Measurements from ENCODE around the gene ATP5F1D. TPM values are rescaled to one million over a fixed set of nuclear protein-coding genes. Genes with fewer than 3 reads are reported as not detected.

ATP5F1D gene
- polyA plus RNA-seq, 4 donors, result 56.5 to 155 (median 92.1) TPM

DNA sequence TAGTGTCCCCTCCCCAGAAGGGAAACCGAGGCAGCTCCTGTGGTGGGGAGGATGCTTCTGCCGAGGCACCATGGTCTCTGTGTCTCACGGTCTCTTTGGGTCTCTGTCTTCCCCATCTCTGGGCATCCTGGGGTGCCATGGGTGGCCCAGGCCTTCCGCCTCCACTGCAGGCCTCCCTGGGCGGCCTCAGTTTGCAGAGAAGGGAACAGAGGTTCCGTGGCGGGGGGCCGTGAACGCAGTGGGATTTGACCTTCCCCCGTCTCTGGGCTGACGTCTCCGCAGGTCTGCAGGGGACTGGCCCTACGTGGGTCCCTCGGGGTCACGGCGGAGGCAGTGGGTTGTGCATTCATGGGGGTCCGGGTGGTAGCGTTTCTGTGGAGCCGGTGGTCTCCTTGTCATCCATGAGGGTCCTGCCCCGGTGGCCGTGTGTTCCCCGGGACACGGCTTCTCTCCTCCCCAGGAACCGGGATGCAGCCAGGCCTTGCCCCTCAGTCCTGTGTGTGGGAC is 48.7 kb downstream of the ATP5F1D start:
- no peak for DNase-seq (ENCODE audit: low read depth in 4 of 4, low spot score in 3 of 4)

DNA sequence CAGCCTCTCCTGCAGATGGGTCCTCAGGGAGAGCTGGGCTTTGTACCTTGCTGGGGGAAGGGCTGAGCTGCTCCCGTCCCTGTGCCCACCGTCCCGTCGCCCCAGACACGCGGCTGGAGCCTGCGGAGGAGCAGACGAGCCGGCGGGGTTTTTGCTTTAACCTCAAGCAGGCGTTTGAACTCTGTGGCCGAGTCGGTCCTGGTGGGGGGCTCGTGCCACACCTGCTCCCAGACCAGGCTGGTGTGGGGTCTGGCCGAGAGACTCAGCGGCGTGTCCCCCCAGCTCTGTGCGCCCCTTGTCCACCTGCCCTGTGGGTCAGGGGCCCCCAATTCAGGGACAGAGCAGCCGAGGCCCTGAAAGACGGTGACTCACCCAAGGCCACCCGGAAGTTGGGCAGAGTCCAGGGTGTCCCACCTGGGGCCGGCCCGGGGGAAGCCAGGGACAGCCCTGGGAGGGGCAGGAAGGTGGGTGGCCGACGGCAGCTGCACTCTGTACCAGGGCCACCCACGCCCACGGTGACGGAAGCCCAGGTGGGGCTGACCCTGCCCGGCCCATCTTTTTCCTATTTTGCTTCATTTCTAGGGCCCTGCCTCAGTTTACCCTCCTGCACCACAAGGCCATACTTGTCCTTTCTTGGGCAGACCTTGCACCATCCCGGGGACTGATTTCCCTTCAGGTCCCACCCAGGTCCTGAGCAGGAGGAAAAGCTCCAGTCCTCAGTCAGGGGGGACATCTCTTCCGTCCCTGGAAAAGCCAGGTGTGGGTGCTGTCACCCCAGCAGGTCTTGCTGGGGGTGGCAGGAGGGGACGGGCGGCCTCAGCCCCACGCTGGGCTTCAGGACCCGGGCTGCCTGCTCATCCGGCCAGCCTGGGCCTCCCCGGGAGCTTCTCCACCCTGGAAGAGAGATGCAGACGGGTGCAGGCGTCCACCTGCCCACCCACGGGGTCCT is 49.4 kb downstream of the ATP5F1D start:
- no peak for DNase-seq (ENCODE audit: low read depth in 4 of 4, low spot score in 3 of 4)

DNA sequence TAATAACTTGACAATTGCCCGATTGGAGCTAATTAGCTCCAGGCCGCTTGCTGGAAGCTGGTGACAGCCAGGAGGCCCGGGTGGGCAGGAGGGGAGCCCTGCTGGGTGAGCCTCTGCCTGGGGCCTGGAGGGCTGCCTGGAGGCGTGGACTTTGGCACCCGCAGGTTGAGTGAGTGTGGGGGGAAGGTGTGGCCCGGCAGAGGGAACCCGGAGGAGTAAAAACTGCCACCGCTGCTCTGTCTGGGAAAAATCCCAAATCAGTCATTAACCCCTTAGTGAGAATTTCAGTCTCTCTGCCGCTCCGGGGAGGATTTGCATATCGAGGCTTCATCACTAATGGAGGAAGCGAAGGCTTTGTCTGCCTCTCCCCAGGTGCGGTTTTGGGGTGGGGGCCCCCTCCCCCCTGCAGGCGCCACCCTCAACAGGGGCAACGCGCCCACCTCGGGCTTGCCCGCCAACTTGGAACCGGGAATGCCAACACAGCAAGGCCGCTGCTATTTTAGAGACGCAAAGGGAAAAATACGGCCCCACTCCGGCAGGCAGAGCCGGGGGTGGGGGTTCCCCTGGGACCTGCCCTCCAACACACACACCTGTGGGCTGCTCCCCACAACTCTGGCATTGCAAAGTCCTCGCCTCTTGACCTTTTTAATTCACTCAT is 50.3 kb downstream of the ATP5F1D start:
- DNase-seq (ENCODE audit: low read depth in 4 of 4, low spot score in 3 of 4), result no peak

DNA sequence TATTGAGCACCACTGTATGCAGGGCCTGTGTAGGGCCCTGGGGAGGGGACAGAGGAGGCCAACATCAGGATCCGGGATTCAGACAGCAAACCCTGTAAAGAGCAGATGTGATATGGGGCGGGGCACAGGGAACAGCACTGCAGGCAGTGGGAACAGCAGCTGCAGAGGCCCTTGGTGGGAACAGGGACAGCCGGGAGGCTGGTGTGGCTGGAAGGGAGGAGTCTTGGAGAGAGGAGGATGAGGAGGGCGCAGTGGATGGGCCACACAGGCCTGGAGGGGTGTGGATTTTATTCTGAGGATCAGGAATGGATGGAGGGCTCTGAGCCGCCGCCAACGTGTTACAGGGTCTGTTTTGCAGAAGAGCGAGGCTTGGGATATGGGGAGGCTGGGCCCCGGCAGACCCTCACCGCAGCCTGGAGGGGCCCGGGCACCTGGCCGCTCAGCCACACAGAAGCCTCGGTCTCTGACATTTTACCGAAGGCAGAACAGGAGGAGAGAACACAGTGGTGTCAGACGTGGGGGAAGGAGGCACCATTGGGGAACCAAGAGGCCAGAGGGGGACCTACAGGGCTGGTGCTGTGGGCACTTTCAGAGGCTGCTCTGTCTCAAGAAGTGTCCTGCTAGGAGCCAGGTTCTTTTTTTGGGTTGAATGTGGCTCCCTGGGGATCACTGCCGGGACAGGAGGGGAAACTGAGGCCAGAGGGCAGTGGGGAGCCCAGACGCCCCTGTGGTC is 51.0 kb downstream of the ATP5F1D start:
- no peak for DNase-seq (ENCODE audit: low read depth in 4 of 4, low spot score in 3 of 4)

DNA sequence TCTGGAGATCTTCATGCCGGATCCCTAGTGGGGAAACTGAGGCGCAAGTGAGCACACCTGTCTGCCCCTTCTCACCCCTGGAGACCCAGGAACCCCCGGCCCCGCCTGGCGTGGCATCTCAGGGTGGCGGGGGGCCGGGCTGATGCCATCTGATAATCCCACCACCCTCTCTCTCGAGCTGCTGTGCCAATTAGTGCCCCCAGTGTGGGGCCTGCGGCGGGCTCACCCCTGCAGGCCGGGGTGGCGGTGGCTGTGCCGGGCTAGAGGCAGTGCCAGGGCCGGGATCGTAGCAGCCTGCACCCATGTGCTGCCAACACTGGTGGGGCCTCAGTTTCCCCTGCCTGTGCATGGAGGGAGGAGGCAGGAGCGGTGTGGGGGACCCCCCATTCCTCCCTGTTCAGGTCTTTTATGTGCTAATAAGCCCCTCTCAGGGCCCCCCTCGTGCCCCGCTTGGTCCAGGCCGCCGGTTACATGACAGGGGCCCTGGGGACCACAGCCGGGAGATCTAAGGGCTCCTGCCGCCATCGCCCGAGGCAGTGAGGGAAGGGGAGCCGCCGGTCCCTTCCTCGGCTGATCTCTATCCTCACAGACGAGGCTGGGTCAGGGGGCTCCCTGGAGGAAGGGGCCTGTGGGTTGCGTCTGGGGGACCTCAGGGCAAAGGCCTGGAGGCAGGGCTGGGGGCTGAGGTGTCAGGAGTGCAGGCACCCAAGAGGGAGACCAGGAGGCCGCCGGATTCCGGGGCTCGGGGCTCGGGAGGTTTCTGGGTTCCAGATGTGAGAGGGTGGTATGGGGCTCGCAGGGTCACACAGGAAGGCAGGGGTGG is 52.4 kb downstream of the ATP5F1D start:
- no peak for DNase-seq (ENCODE audit: low read depth in 4 of 4, low spot score in 3 of 4)

Other genes starting within 250 kb of the ATP5F1D start
- 1 to 10 TPM in 1 of 4 donors, under 1 TPM in 3; 0.33 to 1.4 (median 0.69) TPM for gene GRIN3B, start 241.3 kb upstream of the ATP5F1D start, polyA plus RNA-seq (ENCODE audit: insufficient read length in 4 of 4)
- 100 to 1,000 TPM in 1 of 4 donors, 10 to 100 TPM in 3; 88.4 to 138 (median 98.9) TPM for gene TMEM259, start 220.6 kb upstream of the ATP5F1D start, polyA plus RNA-seq (ENCODE audit: insufficient read length in 4 of 4)
- gene RNU6-2, start 220.2 kb upstream of the ATP5F1D start, polyA plus RNA-seq (ENCODE audit: insufficient read length in 4 of 4), result not detected
- gene CNN2, start 215.1 kb upstream of the ATP5F1D start, polyA plus RNA-seq (ENCODE audit: insufficient read length in 4 of 4), result 100 to 1,000 TPM; 171 to 188 (median 182) TPM
- gene ABCA7, start 201.6 kb upstream of the ATP5F1D start, polyA plus RNA-seq (ENCODE audit: insufficient read length in 4 of 4), result 10 to 100 TPM in 1 of 4 donors, 1 to 10 TPM in 3; 2.7 to 10.6 (median 7.7) TPM
- 10 to 100 TPM in 1 of 4 donors, 1 to 10 TPM in 3; 8.2 to 14.4 (median 8.9) TPM for gene ARHGAP45, start 174.6 kb upstream of the ATP5F1D start, polyA plus RNA-seq (ENCODE audit: insufficient read length in 4 of 4)
- gene POLR2E, start 146.4 kb upstream of the ATP5F1D start, polyA plus RNA-seq (ENCODE audit: insufficient read length in 4 of 4), result 100 to 1,000 TPM; 106 to 154 (median 145) TPM
- gene GPX4, start 137.8 kb upstream of the ATP5F1D start, polyA plus RNA-seq (ENCODE audit: insufficient read length in 4 of 4), result 100 to 1,000 TPM; 141 to 267 (median 234) TPM
- gene SBNO2, start 67.5 kb upstream of the ATP5F1D start, polyA plus RNA-seq (ENCODE audit: insufficient read length in 4 of 4), result 10 to 100 TPM; 10.6 to 21.1 (median 15.1) TPM
- 10 to 100 TPM; 44.9 to 65.2 (median 55.9) TPM for gene STK11, start 36.0 kb upstream of the ATP5F1D start, polyA plus RNA-seq (ENCODE audit: insufficient read length in 4 of 4)
- 1 to 10 TPM; 1.4 to 3.5 (median 1.9) TPM for gene CBARP, start 3.7 kb upstream of the ATP5F1D start, polyA plus RNA-seq (ENCODE audit: insufficient read length in 4 of 4)
- 10 to 100 TPM; 45.4 to 73.1 (median 48.0) TPM for gene MIDN, start 6.8 kb downstream of the ATP5F1D start, polyA plus RNA-seq (ENCODE audit: insufficient read length in 4 of 4)
- gene CIRBP, start 27.6 kb downstream of the ATP5F1D start, polyA plus RNA-seq (ENCODE audit: insufficient read length in 4 of 4), result 100 to 1,000 TPM; 704 to 940 (median 807) TPM
- gene FAM174C, start 33.8 kb downstream of the ATP5F1D start, polyA plus RNA-seq (ENCODE audit: insufficient read length in 4 of 4), result 10 to 100 TPM; 13.3 to 29.7 (median 15.8) TPM
- 1 to 10 TPM; 1.8 to 4.6 (median 3.1) TPM for gene EFNA2, start 44.1 kb downstream of the ATP5F1D start, polyA plus RNA-seq (ENCODE audit: insufficient read length in 4 of 4)
- 10 to 100 TPM; 32.0 to 90.9 (median 46.4) TPM for gene NDUFS7, start 142.2 kb downstream of the ATP5F1D start, polyA plus RNA-seq (ENCODE audit: insufficient read length in 4 of 4)
- 10 to 100 TPM; 24.2 to 37.3 (median 30.3) TPM for gene GAMT, start 159.8 kb downstream of the ATP5F1D start, polyA plus RNA-seq (ENCODE audit: insufficient read length in 4 of 4)
- gene DAZAP1, start 165.8 kb downstream of the ATP5F1D start, polyA plus RNA-seq (ENCODE audit: insufficient read length in 4 of 4), result 100 to 1,000 TPM in 1 of 4 donors, 10 to 100 TPM in 3; 61.7 to 103 (median 80.9) TPM
- 100 to 1,000 TPM; 544 to 886 (median 605) TPM for gene RPS15, start 196.6 kb downstream of the ATP5F1D start, polyA plus RNA-seq (ENCODE audit: insufficient read length in 4 of 4)
- 1 to 10 TPM; 1.0 to 1.5 (median 1.2) TPM for gene APC2, start 208.4 kb downstream of the ATP5F1D start, polyA plus RNA-seq (ENCODE audit: insufficient read length in 4 of 4)
- 10 to 100 TPM; 16.5 to 37.0 (median 21.9) TPM for gene C19orf25, start 237.5 kb downstream of the ATP5F1D start, polyA plus RNA-seq (ENCODE audit: insufficient read length in 4 of 4)
- 1 to 10 TPM; 2.1 to 9.8 (median 5.2) TPM for gene PCSK4, start 248.6 kb downstream of the ATP5F1D start, polyA plus RNA-seq (ENCODE audit: insufficient read length in 4 of 4)
- gene REEP6, start 249.4 kb downstream of the ATP5F1D start, polyA plus RNA-seq (ENCODE audit: insufficient read length in 4 of 4), result 10 to 100 TPM in 2 of 4 donors, 1 to 10 TPM in 2; 2.2 to 23.5 (median 14.0) TPM